Hepatocyte (in vitro differentiated cells): ENCODE data around the gene ATXN7L1. TPM values are rescaled to one million over a fixed set of nuclear protein-coding genes. Genes with fewer than 3 reads are reported as not detected.
A peak's percentile ranks its signal among the peaks of the same experiment; 100 is the strongest.

Source experiments
- DNase-seq: peaks from one replicate; pipeline ENCODE4 v3.0.0-alpha.2; 2016; ENCODE audit warnings: low spot score
- H2AFZ ChIP-seq: fragments of 200-600 bp; sonication (generic); 2 replicates; pipeline ENCODE4 v1.6.0; 2016; ENCODE audit warnings: antibody characterized with exemption, mild to moderate bottlenecking
- H3K27ac ChIP-seq: fragments of 200-600 bp; sonication (generic); 2 replicates; pipeline ENCODE4 v1.5.1; 2016; ENCODE audit warnings: mild to moderate bottlenecking
- H3K27me3 ChIP-seq: fragments of 200-600 bp; sonication (generic); 2 replicates; pipeline ENCODE4 v1.6.1; 2016
- H3K36me3 ChIP-seq: fragments of 200-600 bp; sonication (generic); replicated peaks from 2 replicates; pipeline ENCODE4 v1.5.1; 2016; ENCODE audit warnings: low read depth; ENCODE audit not compliant: insufficient read depth
- H3K4me1 ChIP-seq: fragments of 200-600 bp; sonication (generic); 2 replicates; pipeline ENCODE4 v1.5.1; 2016; ENCODE audit warnings: mild to moderate bottlenecking, moderate library complexity; ENCODE audit not compliant: insufficient read depth
- H3K4me2 ChIP-seq: fragments of 200-600 bp; sonication (generic); 2 replicates; pipeline ENCODE4 v1.6.0; 2016
- H3K4me3 ChIP-seq: fragments of 200-600 bp; sonication (generic); 2 replicates; pipeline ENCODE4 v1.5.1; 2016; ENCODE audit warnings: mild to moderate bottlenecking
- H3K79me2 ChIP-seq: fragments of 200-600 bp; sonication (generic); 2 replicates; pipeline ENCODE4 v1.6.0; 2017; ENCODE audit warnings: mild to moderate bottlenecking
- H3K9me2 ChIP-seq: fragments of 200-600 bp; sonication (generic); replicated peaks from 2 replicates; pipeline ENCODE4 v1.6.0; 2017; ENCODE audit warnings: mild to moderate bottlenecking; ENCODE audit not compliant: insufficient read depth
- H3K9me3 ChIP-seq: fragments of 200-600 bp; sonication (generic); 2 replicates; pipeline ENCODE4 v1.5.1; 2016; ENCODE audit warnings: low read depth, mild to moderate bottlenecking
- H4K20me1 ChIP-seq: fragments of 200-600 bp; sonication (generic); 2 replicates; pipeline ENCODE4 v1.6.0; 2016; ENCODE audit warnings: mild to moderate bottlenecking; ENCODE audit not compliant: insufficient read depth, poor library complexity, severe bottlenecking
- CTCF ChIP-seq: fragments of 200-600 bp; sonication (generic); IDR thresholded peaks from 2 replicates; pipeline ENCODE4 v1.5.1; 2016; ENCODE audit warnings: antibody characterized with exemption, mild to moderate bottlenecking; ENCODE audit not compliant: poor library complexity
- EZH2 ChIP-seq: fragments of 200-600 bp; sonication (generic); IDR thresholded peaks from 2 replicates; pipeline ENCODE4 v1.6.1; 2016; ENCODE audit warnings: antibody characterized with exemption, mild to moderate bottlenecking, borderline replicate concordance
- EZH2phosphoT487 ChIP-seq: fragments of 200-600 bp; sonication (generic); IDR thresholded peaks from one replicate; pipeline ENCODE4 v1.6.1; 2018; ENCODE audit warnings: antibody characterized with exemption, mild to moderate bottlenecking, low read depth, moderate library complexity; ENCODE audit not compliant: unreplicated experiment, severe bottlenecking
- WGBS: methylation state at CpG from one replicate; pipeline ENCODE4 v1.1.6; 2016; ENCODE audit warnings: low lambda C conversion rate; ENCODE audit errors: missing lambda C conversion rate; 5-methylcytosine and 5-hydroxymethylcytosine counted together
- polyA plus RNA-seq: library from polyadenylated mRNA; unstranded; fragments of >200 nt; fragmentation: Nextera tagmentation; extraction: Ambion mirVana; gene quantifications from 2 replicates; pipeline ENCODE4 v1.2.1, GENCODE V29; 2016
- total RNA-seq: library from RNA; depleted of rRNA; stranded (reverse); fragments of >200 nt; gene quantifications from 2 replicates; pipeline ENCODE4 v1.2.3, GENCODE V29; 2014

ATXN7L1 gene
- total and polyA plus RNA-seq, 2 experiments from 2014 or later, result 8.9 to 9.3 TPM

- Histone ChIP-seq H3K4me1 (no peaks in the 10 kb centered on the region), H2AFZ (no peak overlapping the region), H3K9me2 (no peaks in the 10 kb centered on the region), H3K27ac (no peak overlapping the region), H3K4me2 (no peak overlapping the region), H3K9me3 (no peaks in the 10 kb centered on the region), H3K36me3 (no peaks in the 10 kb centered on the region), H3K4me3 (no peak overlapping the region), H3K27me3 (no peaks in the 10 kb centered on the region), H3K79me2 (no peaks in the 10 kb centered on the region), H4K20me1 (no peaks in the 10 kb centered on the region)
- 85% methylated on average over 6 of the region's 6 CpGs for WGBS
- DNase-seq, result no peak
- TF ChIP-seq CTCF, result no peak
These were observed 100.8 kb downstream of the ATXN7L1 start for GRCh38 chr7:105775580-105775979.

GRCh38 chr7:105773030-105773460 is 103.4 kb downstream of the ATXN7L1 start:
- H3K27me3 ChIP-seq, result no peaks in the 10 kb centered on the region
- no peaks in the 10 kb centered on the region for H3K4me1 ChIP-seq
- H2AFZ ChIP-seq, result no peak overlapping the region
- H3K9me3 ChIP-seq, result no peaks in the 10 kb centered on the region
- H3K4me3 ChIP-seq, result no peak overlapping the region
- no peak overlapping the region for H3K4me2 ChIP-seq
- H3K36me3 ChIP-seq, result no peaks in the 10 kb centered on the region
- no peak for TF ChIP-seq EZH2
- no peak for TF ChIP-seq EZH2phosphoT487
- TF ChIP-seq CTCF, result no peak
- H3K27ac ChIP-seq, result no peak overlapping the region
- DNase-seq, result no peak
- WGBS, result 90% methylated on average over 3 of the region's 3 CpGs
- H4K20me1 ChIP-seq, result no peaks in the 10 kb centered on the region
- H3K79me2 ChIP-seq, result no peaks in the 10 kb centered on the region
- no peaks in the 10 kb centered on the region for H3K9me2 ChIP-seq

- H3K36me3 ChIP-seq, result no peaks in the 10 kb centered on the region
- H3K27ac ChIP-seq, result no peak overlapping the region
- H2AFZ ChIP-seq, result no peak overlapping the region
- H3K9me3 ChIP-seq, result no peaks in the 10 kb centered on the region
- WGBS, result 62% methylated on average over 9 of the region's 9 CpGs
- H3K4me1 ChIP-seq, result no peaks in the 10 kb centered on the region
- no peaks in the 10 kb centered on the region for H3K27me3 ChIP-seq
- H3K4me2 ChIP-seq, result peak overlapping the region; percentile 18
- no peak for DNase-seq
- no peaks in the 10 kb centered on the region for H4K20me1 ChIP-seq
- H3K9me2 ChIP-seq, result no peaks in the 10 kb centered on the region
- no peaks in the 10 kb centered on the region for H3K79me2 ChIP-seq
- no peak for TF ChIP-seq CTCF
- no peak for TF ChIP-seq EZH2phosphoT487
- no peak for TF ChIP-seq EZH2
- no peak overlapping the region for H3K4me3 ChIP-seq
These were observed 106.3 kb downstream of the ATXN7L1 start for GRCh38 chr7:105769901-105770628.
